HG03342 (cell line): Measurements from ENCODE around the gene TAS2R41.

Experiments used
- ATAC-seq: cut with Tn5 transposase; IDR thresholded peaks from one replicate; pipeline ENCODE4 v1.9.1; 2021; ENCODE audit warnings: mild to moderate bottlenecking, moderate library complexity; ENCODE audit not compliant: unreplicated experiment

The TAS2R41 gene, protein sequence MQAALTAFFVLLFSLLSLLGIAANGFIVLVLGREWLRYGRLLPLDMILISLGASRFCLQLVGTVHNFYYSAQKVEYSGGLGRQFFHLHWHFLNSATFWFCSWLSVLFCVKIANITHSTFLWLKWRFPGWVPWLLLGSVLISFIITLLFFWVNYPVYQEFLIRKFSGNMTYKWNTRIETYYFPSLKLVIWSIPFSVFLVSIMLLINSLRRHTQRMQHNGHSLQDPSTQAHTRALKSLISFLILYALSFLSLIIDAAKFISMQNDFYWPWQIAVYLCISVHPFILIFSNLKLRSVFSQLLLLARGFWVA

DNA sequence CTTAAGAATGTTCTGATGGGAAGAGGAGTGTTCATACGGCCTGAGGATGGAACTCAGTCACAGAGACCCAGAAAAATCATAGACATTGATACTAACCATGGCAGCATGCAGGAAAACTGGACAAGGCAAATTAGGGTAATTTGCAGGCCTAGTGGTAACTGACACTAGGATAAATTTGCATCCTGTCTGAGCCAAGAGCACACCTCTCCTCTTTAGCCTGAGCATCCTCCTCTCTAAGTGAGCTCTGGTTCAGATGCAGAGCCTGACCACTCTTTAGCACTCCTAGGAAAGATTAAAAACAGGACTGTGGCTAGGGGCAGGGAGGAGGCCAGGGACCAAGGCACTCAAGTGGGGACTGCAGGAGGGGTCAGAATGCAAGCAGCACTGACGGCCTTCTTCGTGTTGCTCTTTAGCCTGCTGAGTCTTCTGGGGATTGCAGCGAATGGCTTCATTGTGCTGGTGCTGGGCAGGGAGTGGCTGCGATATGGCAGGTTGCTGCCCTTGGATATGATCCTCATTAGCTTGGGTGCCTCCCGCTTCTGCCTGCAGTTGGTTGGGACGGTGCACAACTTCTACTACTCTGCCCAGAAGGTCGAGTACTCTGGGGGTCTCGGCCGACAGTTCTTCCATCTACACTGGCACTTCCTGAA lies at the start of gene TAS2R41:
TSS of gene TAS2R41 (plus strand) at position 373 of the 650 bp plus-strand sequence. CDS start at position 373, 0 bp downstream.
- ATAC-seq = no peak

DNA sequence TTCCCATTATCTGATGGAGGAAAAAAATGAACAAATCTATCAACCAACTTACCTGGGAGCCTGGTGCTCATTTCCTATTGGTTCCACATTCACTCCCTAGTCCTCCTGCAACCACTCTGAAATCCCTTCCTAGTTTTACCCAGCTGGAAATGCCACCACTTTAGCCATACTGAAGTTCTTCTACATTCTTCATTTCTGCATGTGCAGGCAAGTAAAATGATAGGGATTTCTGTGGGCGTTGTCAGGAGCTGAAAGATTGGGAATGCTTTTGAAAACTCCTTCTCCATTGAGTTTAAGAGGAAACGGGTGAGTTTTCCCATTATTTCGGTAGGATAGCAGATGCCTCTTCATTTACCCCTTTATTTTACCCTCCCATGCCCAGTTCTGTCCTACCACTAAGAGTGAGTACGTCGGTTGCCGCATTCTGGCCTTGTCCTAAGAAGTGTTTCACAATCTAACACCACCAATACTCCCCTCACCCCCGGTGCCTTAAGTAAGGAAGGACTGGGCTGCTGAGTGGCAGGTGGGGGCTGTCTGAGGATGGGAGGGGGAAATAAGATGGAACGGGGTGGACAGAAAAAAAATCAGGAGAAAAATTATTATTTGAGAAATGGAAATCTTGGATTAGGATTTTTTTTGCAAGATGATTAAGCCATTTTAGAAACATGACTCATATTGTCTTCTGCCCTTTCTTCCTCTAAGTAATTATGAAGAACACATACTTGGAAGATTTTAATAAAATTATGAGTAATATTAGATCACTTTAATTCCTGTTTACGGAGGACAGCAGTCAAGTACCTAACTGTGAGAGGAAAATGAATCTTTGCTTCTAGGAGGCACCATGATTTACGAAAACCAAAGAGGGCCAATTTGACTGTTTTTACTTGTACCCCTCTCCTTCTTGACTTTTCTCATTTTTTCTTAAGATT lies 47.6 kb upstream of the TAS2R41 start:
- no peak for ATAC-seq

DNA sequence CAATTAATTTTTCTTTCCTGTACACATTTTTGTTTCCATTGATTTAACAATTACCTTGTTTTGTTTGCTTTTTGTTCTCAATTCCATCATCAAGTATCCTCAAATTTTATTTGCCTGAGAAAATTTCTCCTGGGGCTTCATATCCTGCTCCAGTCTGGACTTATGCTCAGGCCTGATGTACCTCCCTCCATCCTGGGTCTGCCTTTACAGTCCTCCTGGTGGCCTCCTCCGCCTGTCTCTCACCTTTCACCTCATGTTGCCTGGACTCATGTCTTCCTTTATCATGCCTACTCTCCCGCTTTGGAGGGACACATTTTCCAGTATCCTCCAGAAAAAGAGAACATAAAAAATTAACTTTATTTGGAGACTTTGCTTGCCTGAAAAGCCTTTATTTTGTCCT lies 46.6 kb upstream of the TAS2R41 start:
- no peak for ATAC-seq

DNA sequence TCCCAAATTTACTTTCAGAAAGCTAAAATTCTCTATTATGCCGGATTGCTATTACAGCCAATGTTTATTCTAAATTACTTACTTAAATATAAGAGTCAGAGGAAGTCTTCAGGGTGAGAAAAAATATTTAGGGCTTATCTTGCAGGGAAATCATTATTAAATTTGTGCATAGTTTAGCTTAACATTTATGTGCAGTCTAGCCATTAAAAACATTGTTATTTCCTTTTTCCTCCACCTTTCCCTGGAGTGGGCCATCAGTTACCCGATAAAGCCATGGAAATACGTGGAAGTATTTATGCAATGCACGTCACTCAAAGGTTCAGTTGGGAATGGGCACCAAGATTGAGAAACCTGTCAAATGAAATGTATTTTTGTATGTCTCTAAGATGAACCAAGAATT lies 43.9 kb upstream of the TAS2R41 start:
- ATAC-seq = no peak

DNA sequence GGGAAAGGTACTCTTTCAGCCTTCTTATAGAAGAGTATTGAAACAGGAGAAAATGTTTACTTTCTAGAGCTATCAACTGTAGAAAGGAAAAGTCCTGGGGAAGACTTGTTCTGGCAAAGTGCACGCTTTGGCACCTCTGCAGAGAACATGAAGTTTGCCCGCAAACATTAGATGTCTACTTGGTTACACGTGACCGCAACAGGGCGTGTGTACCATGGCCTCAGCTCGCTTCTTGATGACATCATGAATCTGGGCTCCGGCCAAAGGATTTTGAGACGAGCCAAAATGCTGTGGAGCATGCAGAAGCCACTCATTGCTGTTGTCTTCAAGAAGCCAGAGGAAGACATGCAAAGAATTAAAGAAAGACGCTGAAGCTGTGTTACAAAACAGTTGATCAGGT lies 43.0 kb upstream of the TAS2R41 start:
- ATAC-seq = no peak

DNA sequence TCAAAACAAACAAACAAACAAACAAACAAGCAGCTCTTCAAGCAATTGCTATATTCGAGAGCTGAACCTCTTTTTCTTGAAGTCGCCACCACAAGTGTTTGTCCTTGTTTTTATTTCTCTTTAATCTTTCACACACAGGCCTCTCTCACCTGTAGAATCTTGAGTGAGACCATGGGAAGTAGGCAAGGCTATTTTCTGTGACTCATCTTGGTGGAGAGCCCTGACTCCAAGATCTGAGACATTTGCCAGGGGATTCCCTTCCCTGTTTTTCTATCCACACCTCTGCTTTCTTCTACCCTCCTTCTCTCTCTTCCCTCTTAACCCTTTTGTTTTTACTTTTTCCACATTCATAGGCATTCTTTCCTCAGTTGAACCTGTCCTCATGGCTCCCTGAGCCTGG lies 42.4 kb upstream of the TAS2R41 start:
- ATAC-seq = no peak

DNA sequence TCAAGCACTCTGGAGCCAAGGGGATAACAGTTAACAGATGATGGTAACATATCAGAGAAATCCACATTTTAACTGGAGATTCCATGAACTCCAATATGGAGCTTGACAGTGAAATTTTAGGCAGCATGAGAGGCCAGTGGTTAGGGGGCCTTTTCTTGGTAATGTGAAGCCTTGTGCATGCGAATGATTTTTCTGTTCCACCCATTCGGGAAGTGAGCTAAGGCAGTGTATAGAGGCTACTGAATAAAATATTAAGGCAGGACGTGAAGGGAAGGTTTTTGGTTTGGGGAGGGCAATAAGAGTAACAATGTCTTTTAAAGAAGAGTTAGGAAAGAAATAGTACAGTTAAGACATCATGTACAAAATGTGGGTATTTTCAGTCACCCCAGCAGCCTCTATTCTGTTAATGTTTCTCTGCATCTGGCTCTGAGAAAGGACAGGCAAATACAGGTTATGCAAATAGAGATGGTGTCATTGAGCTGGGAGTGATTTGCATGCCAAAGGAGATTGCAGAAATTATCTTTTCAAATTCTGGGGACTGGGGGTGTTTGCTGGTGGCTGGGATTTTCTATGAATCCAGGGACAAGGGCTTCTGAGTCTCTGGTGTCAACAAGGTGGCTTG lies 41.2 kb upstream of the TAS2R41 start:
- peak; percentile 96 for ATAC-seq

DNA sequence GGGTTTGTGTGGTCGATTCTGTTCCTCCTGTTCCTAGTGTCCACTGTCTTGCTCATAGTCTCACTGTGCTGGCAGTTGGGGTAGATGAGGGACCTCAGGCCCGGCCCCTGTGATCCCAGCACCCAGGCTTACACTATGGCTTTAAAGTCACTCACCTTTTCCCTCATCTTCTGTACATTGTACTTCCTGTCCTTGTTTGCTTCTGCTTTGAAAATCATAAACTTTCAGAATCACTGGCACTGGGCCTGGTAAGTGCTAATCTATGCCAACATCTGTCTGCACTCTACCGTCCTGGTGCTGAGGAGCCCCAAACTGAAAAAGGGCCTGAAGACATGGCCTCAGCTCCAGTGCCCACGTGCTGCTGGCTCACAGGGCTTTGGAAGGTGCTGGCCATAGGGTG lies 40.1 kb upstream of the TAS2R41 start:
- ATAC-seq = no peak

DNA sequence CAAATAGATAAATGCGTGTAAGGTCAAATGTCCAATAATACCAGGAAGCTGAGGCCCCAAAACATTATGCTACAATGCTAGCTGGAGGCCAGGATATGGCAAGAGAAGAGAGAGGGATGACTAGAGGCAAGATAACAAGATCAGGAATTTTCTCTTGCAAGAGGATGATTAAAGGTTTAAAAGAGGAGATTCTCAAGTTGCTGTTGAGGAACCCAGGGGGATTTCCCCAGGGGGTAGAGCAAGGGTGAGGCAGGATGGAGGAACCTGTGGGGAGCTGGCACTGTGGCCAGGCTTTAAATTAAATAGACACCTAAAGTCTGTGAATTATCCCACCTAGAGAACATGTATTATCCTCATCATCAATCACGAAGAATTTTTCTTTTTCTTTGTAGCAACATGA lies 37.8 kb upstream of the TAS2R41 start:
- no peak for ATAC-seq

DNA sequence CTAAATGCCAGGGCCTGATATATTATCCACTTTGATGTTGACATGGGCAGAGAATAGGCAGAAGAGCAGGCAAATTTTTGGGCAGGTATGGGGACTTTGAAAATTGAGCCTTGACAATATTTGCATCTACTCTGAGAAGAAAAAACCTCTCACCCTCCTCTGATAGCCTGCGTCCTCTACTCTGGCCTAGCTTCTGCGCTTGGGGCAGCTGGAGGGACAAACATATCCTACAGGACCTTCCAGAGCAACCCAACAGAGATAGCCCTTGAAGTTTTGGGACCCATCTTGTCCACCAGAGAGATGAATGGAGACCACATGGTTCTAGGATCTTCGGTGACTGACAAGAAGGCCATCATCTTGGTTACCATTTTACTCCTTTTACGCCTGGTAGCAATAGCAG lies 34.5 kb upstream of the TAS2R41 start, which contains the start of gene TAS2R60:
TSS of gene TAS2R60 (plus strand) at position 301 of the 400 bp plus-strand sequence. CDS start at position 301, 0 bp downstream.
- no peak for ATAC-seq

DNA sequence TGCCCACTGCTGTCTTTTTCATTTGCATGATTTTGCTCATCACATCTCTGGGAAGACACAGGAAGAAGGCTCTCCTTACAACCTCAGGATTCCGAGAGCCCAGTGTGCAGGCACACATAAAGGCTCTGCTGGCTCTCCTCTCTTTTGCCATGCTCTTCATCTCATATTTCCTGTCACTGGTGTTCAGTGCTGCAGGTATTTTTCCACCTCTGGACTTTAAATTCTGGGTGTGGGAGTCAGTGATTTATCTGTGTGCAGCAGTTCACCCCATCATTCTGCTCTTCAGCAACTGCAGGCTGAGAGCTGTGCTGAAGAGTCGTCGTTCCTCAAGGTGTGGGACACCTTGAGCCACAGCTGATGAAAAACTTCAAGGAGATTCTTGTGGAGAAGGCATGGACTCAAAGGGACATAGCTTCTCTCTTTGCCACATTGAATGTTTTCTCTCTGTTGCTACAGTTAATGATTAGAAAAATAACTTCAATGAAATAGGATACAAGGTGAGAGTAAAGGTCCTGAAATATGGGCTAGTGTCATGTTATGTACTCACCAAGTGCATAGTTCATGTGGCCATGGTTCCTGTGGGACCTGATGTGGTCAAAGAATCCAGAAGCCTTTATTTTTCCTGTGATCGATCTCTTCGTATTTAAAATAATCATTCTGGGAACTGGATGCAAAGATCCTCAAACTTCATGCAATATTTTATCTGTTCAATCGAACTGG lies 33.5 kb upstream of the TAS2R41 start:
- no peak for ATAC-seq

DNA sequence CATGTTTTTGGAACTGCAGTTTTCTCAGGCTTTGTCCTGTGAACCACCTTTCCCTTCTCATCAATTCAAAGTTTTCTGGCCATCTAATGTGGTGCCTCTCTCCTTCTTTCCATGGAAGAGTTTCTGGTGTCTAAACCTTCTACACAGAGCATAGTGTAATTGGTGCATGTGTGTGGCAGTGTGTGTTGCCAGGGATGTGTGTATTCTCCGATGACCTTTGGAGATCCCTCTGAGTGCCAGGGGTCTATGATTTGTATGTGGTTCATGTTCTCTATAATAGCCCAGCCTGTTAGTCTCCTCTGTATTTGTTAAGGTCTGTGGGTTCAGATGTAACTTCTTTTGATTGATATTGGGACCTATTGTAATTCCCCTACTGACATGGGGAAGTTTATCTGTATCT lies 32.9 kb upstream of the TAS2R41 start:
- no peak for ATAC-seq

DNA sequence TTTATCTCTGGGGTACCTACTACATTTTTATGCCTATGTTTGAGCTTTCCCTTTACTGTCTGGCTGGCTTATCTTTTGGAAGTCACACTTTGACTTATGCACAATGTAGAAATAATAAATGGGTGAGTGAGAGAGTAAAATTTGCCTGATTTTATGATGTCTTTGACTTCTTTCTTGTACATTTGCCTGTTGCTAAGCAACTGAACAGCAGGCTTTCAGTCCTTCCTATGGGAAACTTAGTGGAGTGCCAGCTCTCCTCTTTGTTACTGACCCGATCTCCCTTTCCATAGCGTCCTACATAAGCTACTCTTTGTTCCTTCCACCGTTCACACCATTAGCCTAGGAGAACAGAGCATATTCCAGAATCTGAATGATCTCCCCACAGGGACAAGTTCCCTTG lies 30.2 kb upstream of the TAS2R41 start:
- ATAC-seq = no peak

DNA sequence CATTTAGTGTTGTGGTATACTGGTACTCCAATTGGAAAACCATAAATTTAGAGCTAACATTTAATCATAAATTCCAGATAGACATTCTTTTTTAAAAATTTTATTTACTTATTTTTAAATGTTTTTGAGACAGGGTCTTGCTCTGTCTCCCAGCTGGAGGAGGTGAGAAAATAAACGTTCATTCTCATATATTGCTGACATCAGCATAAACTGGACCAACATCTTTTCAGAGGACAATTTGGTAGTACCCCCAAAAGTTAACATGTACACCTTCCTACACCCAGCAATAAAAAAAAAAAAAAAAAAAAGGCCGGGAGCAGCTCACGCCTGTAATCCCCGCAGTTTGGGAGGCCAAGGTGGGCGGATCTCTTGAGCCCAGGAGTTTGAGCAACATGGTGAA lies 29.2 kb upstream of the TAS2R41 start:
- no peak for ATAC-seq

DNA sequence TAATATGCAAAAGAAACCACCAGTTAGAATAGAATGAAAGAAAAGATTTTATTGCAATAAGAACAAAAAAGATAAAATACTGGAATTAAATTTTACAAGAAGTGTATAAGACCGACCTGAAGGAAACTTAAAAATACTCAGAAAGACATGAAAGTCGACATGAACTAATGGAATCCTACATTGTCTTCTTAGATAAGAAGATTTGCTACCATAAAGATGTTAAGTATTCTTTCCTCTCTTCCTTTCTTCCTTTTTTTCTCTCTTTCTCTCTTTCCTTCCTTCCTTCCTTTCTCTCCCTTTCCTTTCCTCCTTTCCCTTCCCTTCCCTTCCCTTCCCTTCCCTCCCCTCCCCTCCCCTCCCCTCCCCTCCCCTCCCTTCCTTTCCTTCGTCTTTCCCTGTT lies 27.9 kb upstream of the TAS2R41 start:
- no peak for ATAC-seq

DNA sequence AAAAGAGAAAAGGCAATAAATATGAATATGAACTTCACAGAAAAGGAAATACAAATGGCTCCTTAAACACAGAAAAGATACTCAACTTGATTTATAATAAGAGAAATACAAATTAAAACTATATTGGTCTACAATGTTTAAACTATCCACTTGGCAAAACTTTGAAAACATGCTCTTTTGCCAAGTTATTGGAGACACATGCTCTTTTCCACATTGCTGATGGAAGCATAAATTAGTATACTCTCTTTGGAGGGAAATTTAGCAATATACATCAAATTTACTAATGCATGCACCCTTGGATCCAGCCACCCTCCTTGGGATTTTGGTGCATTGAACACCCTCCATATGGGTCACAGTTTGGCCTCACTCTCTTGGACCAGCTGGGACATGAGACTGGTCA lies 26.6 kb upstream of the TAS2R41 start:
- no peak for ATAC-seq

DNA sequence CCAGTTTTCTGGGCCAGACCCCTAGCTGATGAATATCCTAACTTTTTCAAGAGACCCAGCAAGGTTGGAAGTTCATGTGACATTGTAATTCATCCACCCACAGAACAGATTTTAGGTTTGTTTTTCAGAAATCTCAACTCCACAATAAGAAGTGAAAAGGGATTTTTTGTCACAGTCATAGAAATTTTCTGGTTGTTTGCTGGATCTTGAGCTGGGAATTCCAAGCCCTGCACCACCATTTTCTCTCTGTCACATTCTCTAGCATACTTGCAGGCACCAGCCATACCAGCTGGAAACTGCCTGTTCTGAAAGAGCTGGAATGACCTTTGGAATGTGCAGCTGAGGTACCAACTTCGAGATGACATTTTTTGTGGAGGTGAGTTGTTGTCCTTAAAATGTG lies 25.9 kb upstream of the TAS2R41 start:
- ATAC-seq = no peak

DNA sequence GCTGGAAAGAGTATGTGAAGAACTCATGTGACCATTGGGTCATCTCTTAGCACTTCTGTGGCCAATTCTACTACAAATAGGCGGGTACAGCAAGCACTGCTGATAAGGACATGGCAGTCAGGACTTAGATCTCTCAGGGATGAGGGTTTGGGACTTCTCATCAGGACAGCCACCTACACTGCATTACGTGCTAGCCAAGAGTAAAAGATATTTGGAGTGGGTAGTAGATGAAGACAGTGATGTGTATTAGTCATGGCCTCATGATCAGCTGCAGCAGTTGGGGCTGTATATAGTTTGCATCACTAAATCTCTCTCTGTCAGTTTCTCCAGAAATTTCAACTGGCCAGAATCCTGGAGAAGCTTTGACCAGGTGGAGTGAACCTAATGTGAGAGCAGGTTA lies 25.2 kb upstream of the TAS2R41 start:
- no peak for ATAC-seq

DNA sequence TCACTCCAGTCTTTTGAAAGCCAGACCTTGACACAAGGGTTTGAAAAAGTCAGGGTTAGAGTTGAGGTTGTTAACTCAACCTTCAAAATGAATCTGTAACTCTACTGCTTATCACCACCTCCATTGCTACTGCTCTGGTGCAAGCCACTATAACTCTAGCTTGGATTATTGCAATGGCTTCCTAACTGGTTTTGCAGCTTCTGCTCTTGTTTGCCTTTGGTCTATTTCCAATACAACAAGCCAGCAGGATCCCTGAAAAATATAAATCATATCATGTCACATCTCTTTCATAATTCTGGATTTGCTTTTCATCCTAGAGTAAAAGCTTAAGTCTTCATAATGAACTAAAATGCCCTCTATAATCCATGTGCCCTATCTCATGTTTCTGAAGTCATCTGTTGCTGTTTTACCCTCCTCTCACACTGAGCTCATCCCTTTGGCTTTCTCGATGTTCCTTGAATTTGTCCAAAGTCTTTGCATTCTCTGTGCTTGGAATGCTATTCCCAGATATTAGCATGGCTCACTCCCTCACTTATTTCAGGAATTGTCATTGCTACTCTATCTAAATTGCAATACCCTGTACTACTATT lies 23.5 kb upstream of the TAS2R41 start:
- ATAC-seq = no peak

DNA sequence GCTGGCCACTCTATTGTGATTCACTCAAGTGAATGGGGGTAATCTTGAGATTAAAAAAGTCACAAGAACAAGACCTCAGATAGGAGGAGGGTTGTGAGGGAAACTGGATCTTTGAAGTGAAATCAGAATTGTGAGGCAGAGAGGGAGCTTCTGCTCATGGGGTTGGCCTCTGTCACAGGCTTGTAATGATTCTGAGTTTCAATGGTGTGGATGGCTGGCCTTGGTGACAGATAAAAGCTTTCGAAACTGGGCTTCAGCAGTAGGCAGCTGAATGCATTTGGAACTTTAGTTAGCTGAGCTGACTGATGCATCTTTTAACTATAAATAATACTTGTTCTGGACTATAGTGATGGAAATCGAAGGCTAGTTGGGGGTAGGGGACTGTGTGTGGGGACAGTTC lies 22.2 kb upstream of the TAS2R41 start:
- no peak for ATAC-seq
